Stimulated activated CD4-positive, alpha-beta T cell treated with anti-CD3 and anti-CD28 coated beads, TNF-alpha, amount 100 ng/mL, for 1 hour (primary cell): ENCODE results near the gene TOMM40.
A peak's percentile ranks its signal among the peaks of the same experiment; 100 is the strongest.
"Not testable (repeated sequence)": the region's sequence is repeated elsewhere in the genome, so short reads cannot be mapped to it uniquely, and the experiment has no call there.

Experiments
- DNase-seq, 3 donors: peaks; one replicate each; pipeline ENCODE4 v3.0.0-alpha.2; 2020; ENCODE audit warnings: low read depth in 3 of 3, low spot score in 1 of 3

Gene TOMM40

GRCh38 chr19:44891016-44891882 lies at the start of gene TOMM40:
TSS of gene TOMM40 (plus strand) at chr19:44891254. CDS start at chr19:44891416, 162 bp downstream.
- DNase-seq = peak in 2 of 3 donors; percentile 100

DNA sequence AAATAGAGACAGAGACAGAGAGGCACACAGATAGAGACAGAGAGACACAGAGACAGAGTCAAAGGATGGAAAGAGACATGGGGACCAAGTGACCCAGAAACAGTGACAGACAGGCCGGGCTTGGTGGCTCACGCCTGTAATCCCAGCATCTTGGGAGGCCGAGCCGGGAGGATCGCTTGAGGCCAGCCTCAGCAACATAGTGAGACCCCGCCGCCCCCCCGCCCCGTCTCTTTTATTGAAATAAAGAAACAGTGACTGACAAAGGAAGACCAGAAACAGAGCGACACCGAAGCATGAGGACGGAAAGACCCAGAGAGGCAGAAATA lies 45.8 kb upstream of the TOMM40 start:
- DNase-seq = no peak

- peak; percentile 29 to 78 (median 39) for DNase-seq
Observed at GRCh38 chr19:44845612-44846454, 45.2 kb upstream of the TOMM40 start, which contains the start of gene NECTIN2. TSS of gene NECTIN2 (plus strand) at chr19:44846297. CDS start at chr19:44846526, 229 bp downstream.

- no peak for DNase-seq
Observed at GRCh38 chr19:44846455-44847143, 44.5 kb upstream of the TOMM40 start.

DNA sequence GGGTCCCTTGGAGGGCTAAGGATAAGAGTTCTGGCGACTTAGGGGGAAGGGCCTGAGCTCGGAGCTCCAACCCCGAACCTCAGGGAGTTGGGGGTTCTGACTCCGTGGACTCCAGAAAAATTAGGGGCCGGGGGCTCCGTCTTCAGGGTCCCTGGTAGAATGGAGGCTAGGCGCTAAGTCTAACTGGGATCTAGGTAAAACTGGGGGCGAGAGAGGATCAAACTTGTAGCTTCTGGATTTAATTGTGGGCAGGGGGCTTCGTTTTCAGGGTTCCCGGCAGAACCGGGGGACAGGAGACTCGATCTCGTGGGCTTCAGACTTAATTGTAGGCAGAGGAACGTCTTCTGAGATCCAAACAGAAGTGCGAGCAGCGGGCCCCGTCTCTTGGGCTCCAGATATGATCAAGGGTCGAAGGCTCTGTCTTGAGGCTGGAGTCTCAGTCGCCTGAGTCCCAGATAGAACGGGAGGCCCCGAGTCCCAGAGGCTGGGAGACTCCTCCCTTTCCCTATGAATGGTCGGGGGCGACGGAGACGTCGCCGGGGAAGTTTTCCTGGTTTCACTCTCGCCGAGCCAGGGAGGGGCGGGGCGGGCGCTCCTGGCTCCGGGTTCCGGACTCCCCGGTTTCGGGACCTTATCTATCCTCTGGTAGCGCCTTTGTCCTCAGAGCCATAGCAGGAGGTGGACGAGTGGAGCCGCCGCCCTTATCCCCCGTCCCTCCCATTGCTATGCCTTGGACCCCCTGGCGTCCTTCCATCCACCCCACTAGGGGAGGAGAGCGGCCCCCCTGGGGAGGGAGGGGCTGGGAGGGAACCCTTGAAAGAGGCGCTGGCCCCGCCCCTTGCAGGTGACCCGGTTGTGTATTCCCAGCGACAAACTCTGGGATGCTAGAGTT lies 43.7 kb upstream of the TOMM40 start:
- DNase-seq = no peak

DNA sequence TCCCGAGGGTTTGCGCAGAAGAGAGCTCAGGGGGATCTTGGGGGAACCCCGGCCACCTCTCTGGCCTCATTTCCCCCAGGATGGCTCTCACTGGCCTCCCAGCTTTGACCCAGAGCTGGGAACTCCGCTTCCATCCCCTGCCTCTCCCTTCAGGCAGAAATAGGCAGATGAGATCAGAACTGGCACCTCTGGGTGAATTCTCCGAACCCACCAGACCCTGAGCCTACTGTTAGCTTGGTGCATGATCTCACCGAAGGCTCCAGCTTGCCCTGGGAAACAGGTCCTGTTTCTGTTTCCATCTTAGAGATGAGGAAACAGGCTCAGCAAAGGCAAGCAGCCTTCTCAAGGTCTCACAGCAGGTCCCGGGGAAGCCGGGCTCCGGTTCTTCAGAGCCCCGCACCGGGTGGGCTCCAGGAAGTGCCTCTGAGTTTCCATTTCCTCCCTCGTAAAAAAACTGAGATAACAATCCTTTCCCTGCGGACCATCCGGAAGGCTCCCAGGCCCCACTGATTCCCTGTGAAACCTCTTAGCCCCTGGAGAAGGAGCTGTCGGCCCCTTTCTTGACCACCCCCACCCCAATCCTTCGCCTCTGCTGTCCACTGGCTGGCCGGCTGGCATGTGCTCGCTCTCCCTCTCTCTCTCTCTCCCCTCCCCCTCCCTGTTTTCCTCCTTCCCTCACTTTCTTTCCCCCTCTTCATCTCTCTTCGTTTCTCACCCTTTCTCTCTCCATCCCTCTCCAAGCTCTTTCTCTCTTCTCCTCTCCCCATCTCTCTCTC lies 42.8 kb upstream of the TOMM40 start:
- no peak for DNase-seq

GRCh38 chr19:44848812-44849447 lies 42.1 kb upstream of the TOMM40 start:
- no peak for DNase-seq

- DNase-seq = no peak
Observed at GRCh38 chr19:44850641-44851109, 40.4 kb upstream of the TOMM40 start.

GRCh38 chr19:44851427-44851826 lies 39.6 kb upstream of the TOMM40 start:
- no peak for DNase-seq

GRCh38 chr19:44855606-44856005 lies 35.4 kb upstream of the TOMM40 start:
- no peak for DNase-seq

- DNase-seq = no peak
Observed at GRCh38 chr19:44856421-44857083, 34.5 kb upstream of the TOMM40 start.

DNA sequence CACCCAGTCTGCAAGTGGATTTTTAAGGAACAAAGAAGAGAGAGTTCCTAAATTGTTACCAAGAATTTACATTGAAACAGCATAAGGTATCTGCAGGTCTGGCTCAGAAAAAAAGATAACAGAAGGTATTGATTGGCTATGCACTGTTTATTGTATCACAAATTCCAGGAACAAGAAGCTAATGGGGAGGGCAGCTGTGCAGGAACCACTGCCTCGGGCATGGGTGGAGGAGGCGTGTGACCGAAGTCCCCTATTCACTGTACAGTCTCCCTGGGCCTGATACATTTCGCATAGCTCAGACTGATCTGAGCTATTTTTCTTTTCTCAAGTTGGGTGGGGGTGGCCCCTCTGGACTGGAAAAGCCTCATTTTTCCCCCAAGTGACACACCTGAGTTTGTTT lies 33.2 kb upstream of the TOMM40 start:
- DNase-seq = no peak

GRCh38 chr19:44861576-44861975 lies 29.5 kb upstream of the TOMM40 start:
- DNase-seq = not testable (repeated sequence)

DNA sequence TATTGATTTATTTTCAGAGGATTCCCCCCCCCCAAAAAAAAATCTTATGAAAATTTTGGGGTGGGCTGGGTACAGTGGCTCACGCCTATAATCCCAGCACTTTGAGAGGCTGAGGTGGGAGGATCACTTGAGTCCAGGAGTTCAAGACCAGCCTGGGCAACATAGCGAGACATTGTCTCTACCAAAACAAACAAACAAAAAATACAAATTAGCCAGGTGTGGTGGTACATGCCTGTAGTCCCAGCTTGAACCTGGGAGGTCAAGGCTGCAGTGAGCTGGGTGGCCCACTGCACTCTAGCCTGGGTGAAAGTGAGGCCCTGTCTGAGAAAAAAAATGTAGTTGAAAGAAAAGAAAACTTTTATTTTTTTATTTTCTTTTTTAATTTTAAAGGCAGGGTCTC lies 27.1 kb upstream of the TOMM40 start:
- DNase-seq = no peak

GRCh38 chr19:44865196-44865767 lies 25.8 kb upstream of the TOMM40 start:
- DNase-seq = no peak

DNA sequence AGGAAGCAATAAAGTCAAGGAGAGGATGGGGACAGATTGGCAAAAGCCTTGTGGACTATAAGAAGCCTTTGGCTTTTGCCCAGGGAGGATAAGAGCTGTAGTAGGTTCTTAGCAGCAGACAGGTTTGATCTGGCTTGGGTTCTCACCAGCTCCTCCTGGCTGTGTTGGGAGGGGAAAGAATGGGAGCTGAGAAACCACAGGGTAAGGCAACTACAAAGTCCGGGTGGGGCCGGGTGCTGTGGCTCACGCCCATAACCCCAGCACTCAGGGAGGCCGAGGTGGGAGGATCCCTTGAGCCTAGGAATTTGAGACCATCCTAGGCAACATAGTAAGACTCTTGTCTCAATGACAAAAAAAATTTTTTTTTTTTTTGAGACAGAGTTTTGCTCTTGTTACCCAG lies 24.4 kb upstream of the TOMM40 start:
- DNase-seq = no peak

GRCh38 chr19:44867578-44867977 lies 23.5 kb upstream of the TOMM40 start:
- DNase-seq = no peak

GRCh38 chr19:44869733-44870470 lies 21.2 kb upstream of the TOMM40 start:
- no peak for DNase-seq
